GM12892 (cell line): ENCODE results near the gene PCDHGC3.

Experiments
- POLR2A ChIP-seq: IDR thresholded peaks from 2 replicates; pipeline ENCODE4 v1.6.1; 2011; ENCODE audit warnings: low read depth, low read length, control low read depth
- POLR2AphosphoS5 ChIP-seq: IDR thresholded peaks from 2 replicates; pipeline ENCODE4 v1.6.1; 2011; ENCODE audit warnings: low read depth, low read length, control low read depth
- TAF1 ChIP-seq: IDR thresholded peaks from 2 replicates; pipeline ENCODE4 v1.6.1; 2011; ENCODE audit warnings: low read depth, mild to moderate bottlenecking, control low read depth, low read length, borderline replicate concordance

- TF ChIP-seq POLR2AphosphoS5 (no peak), POLR2A (no peak), TAF1 (no peak)
Measured at GRCh38 chr5:141517880-141518617, 42.3 kb downstream of the PCDHGC3 start.
